Nephron progenitor cell (in vitro differentiated cells): ENCODE measurements around the gene G0S2.

Experiments
- DNase-seq: peaks from one replicate; pipeline ENCODE4 v3.0.0; 2021
- H3K27ac Mint-ChIP-seq: 2 replicates; pipeline ENCODE4 v1.8.0; 2021; ENCODE audit warnings: mild to moderate bottlenecking, moderate library complexity, mixed read lengths
- H3K27me3 Mint-ChIP-seq: 2 replicates; pipeline ENCODE4 v1.8.0; 2021; ENCODE audit warnings: mild to moderate bottlenecking, low read depth, mixed read lengths; ENCODE audit not compliant: poor library complexity
- H3K36me3 Mint-ChIP-seq: 2 replicates; pipeline ENCODE4 v1.8.0; 2021; ENCODE audit warnings: low read depth, mixed read lengths
- H3K4me1 Mint-ChIP-seq: 2 replicates; pipeline ENCODE4 v1.8.0; 2021; ENCODE audit warnings: mixed read lengths
- H3K4me3 Mint-ChIP-seq: 2 replicates; pipeline ENCODE4 v1.8.0; 2021; ENCODE audit warnings: mild to moderate bottlenecking, moderate library complexity, mixed read lengths
- H3K9me3 Mint-ChIP-seq: 2 replicates; pipeline ENCODE4 v1.8.0; 2021; ENCODE audit warnings: mild to moderate bottlenecking, moderate library complexity, mixed read lengths
- TF ChIP-seq, protein P1 (sequence below): fragments of 200-600 bp; sonication (generic); IDR thresholded peaks from 2 replicates; pipeline ENCODE4 v1.5.0; 2021; ENCODE audit warnings: antibody characterized with exemption

The G0S2 gene

DNA sequence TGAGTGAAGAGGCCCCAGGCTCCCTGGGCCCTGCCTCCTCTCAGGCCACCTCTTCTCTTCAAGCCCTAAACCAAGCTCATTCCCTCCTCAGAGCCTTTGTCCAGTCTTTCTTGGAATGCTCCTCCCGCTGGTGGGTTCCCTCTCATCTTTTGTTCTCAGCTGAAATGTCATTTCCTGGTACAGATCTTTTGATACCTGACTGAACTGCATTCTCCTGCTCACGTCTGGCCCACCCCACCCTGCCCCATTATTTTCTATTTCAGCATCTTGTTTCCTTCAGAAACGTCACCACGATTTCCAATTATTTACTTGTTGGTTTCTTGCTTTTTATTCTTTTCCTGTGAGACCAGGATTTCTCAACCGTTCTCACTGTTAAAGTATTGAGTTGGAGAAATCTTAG is 39.4 kb upstream of the G0S2 start:
- DNase-seq, result no peak
- Mint-ChIP-seq H3K9me3 (no peaks in the 10 kb centered on the region), H3K4me1 (no peaks in the 10 kb centered on the region), H3K4me3 (no peak overlapping the region), H3K27me3 (peaks cover 25% of the 10 kb centered on the region), H3K27ac (no peak overlapping the region), H3K36me3 (no peaks in the 10 kb centered on the region)
- TF ChIP-seq, protein P1, sequence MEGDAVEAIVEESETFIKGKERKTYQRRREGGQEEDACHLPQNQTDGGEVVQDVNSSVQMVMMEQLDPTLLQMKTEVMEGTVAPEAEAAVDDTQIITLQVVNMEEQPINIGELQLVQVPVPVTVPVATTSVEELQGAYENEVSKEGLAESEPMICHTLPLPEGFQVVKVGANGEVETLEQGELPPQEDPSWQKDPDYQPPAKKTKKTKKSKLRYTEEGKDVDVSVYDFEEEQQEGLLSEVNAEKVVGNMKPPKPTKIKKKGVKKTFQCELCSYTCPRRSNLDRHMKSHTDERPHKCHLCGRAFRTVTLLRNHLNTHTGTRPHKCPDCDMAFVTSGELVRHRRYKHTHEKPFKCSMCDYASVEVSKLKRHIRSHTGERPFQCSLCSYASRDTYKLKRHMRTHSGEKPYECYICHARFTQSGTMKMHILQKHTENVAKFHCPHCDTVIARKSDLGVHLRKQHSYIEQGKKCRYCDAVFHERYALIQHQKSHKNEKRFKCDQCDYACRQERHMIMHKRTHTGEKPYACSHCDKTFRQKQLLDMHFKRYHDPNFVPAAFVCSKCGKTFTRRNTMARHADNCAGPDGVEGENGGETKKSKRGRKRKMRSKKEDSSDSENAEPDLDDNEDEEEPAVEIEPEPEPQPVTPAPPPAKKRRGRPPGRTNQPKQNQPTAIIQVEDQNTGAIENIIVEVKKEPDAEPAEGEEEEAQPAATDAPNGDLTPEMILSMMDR, result no peak

DNA sequence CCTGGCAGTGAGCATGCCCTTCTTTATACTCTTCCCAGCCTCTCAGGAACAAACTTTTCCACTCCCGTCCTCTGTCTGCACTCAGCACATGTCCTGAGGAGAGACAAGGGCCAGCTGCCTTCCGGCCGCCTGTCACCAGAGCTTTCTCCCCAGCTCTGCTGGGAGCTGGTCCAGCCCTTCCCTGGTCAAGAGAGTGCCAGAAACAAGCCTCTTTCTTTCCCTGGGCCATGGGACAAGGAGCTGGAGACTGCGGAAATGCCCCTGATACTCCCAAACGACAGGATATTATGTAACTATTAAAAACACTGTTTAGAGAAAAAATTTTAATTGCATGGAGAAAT is 33.4 kb upstream of the G0S2 start:
- TF ChIP-seq, protein P1, result no peak
- H3K4me1 Mint-ChIP-seq, result peaks cover 32% of the 10 kb centered on the region
- H3K36me3 Mint-ChIP-seq, result no peaks in the 10 kb centered on the region
- H3K4me3 Mint-ChIP-seq, result no peak overlapping the region
- peak overlapping the region; percentile 89 for H3K27ac Mint-ChIP-seq
- H3K9me3 Mint-ChIP-seq, result no peaks in the 10 kb centered on the region
- no peak for DNase-seq
- H3K27me3 Mint-ChIP-seq, result peaks cover 17% of the 10 kb centered on the region

DNA sequence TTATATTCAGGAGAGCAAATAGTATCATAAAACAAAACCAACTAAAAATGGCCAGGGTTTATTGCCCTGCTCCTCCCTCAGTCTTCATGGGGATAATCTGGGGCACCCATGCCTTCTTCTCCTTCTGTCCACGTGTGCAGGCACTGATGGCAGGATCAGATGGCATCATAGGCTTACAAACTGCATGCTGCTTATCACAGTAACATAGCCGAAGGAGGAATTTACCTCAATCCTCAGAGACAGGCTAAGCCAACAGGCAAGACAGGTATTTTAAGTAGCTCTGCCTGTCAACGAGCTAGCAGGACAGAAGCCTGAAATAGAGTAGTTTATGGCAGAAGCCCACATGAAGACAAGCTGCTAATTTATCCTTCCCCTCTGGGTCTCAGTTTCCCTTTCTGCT is 32.4 kb upstream of the G0S2 start:
- H3K27me3 Mint-ChIP-seq, result peaks cover 14% of the 10 kb centered on the region
- no peaks in the 10 kb centered on the region for H3K36me3 Mint-ChIP-seq
- H3K9me3 Mint-ChIP-seq, result no peaks in the 10 kb centered on the region
- H3K4me3 Mint-ChIP-seq, result no peak overlapping the region
- H3K4me1 Mint-ChIP-seq, result peaks cover 42% of the 10 kb centered on the region
- TF ChIP-seq, protein P1, result no peak
- no peak for DNase-seq
- no peak overlapping the region for H3K27ac Mint-ChIP-seq

DNA sequence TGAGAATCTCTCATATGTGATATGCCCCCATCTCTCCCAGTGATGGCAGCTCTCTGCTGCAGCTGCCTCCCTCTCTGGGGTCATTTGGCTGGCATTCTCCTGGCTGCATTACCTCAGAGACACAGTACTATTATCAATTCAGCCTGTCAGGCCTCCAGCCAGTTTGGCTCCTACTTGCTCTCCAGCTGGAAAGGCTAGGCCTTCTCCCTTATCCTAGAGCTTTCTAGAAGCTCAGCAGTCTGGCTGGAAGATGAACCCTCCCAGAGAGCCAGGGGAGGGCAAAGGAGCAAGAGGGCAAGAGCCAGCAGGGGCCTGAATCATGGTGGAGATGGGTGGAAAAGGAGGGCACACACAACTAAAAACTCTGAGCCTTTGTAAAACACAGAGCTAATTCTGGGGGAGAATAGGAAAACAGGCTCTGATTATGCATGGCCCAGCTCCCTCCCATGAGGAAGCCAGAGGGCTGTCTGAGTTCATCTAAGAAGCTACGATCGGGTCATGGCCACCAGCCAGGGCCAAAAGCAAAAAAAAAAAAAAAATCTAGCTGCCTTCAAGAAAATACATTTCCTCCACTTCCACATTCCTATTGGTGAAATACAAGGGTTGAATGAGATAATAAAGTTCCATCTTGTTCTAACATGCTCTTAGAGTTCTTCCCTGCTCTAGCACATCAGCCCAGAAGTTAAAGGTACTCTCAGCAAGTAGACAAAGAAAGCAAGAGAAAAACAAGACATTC is 31.8 kb upstream of the G0S2 start:
- Mint-ChIP-seq H3K4me1 (peaks cover 48% of the 10 kb centered on the region), H3K27me3 (peaks cover 14% of the 10 kb centered on the region), H3K36me3 (no peaks in the 10 kb centered on the region), H3K4me3 (no peak overlapping the region), H3K27ac (no peak overlapping the region), H3K9me3 (no peaks in the 10 kb centered on the region)
- DNase-seq, result no peak
- TF ChIP-seq, protein P1, result no peak

DNA sequence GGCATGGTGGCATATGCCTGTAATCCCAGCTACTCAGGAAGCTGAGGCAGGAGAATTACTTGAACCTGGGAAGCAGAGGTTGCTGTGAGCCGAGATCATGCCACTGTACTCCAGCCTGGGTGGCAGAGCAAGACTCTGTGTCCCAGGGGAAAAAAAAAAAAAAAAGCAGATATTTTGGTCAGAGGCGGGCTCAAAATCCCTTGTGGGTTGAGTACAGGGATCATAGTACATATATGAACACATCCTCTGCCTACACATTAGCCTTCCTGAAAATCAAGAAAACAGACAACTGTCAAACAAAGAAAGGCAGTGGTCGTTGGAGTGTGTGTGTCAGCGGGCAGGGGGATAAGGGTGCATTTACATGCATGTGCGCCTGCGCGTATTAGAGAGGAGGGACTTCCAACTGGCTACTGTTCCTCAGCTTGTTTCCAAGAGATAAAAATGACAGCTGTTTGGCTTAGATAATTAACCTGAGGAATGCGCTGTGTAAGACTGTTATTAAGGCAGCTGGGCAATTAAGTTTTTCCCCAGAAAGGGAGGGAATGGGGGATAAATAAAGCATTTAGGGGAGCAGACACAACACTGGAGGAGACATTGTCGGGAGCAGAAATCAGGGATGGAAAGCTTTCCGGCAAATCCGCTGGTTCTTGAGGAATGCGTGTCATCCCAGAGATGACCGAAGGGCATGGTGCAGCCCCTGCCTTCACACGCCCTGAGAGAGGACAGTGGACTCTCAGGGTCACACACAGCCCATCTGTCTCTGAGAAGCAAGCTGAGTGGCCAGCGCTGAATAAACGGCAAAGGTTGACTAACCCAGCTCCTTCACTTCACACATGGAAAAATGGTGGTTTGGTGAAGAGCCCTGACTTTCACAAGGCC is 29.4 kb upstream of the G0S2 start:
- peaks cover 14% of the 10 kb centered on the region for H3K27me3 Mint-ChIP-seq
- no peak overlapping the region for H3K4me3 Mint-ChIP-seq
- H3K9me3 Mint-ChIP-seq, result no peaks in the 10 kb centered on the region
- H3K36me3 Mint-ChIP-seq, result no peaks in the 10 kb centered on the region
- TF ChIP-seq, protein P1, result no peak
- peak overlapping the region; percentile 19 for H3K27ac Mint-ChIP-seq
- no peak for DNase-seq
- peaks cover 57% of the 10 kb centered on the region for H3K4me1 Mint-ChIP-seq
